Astrocyte (in vitro differentiated cells and primary cell): ENCODE measurements around the gene RHOJ.

Experiments used
- CTCF ChIP-seq: IDR thresholded peaks from 2 replicates; pipeline ENCODE4 v1.5.1; 2011; ENCODE audit warnings: low read depth, mild to moderate bottlenecking, inconsistent platforms, low read length, moderate library complexity; ENCODE audit not compliant: insufficient read depth
- EZH2 ChIP-seq: IDR thresholded peaks from 2 replicates; pipeline ENCODE4 v1.6.1; 2012; ENCODE audit warnings: mild to moderate bottlenecking, low read length, inconsistent platforms; ENCODE audit not compliant: insufficient read depth

- TF ChIP-seq CTCF (no peak), EZH2 (no peak)
These were observed 17.8 kb upstream of the RHOJ start for GRCh38 chr14:63186453-63186852.
